Measurements from ENCODE around the gene TFPI.

The TFPI gene

GRCh38 chr2:187554011-187554703 lies at the start of gene TFPI:
Gene TFPI, minus strand, starts transcription at chr2:187554435. Its CDS starts 50,667 bp downstream, at chr2:187503768.
- no peak for TF ChIP-seq ZBTB7A (IDR thresholded peaks at IDR 0.05; ENCODE audit: low read depth)
- no peak for TF ChIP-seq EGR1 (IDR thresholded peaks at IDR 0.05)
- no peak for TF ChIP-seq USF1 (IDR thresholded peaks at IDR 0.05)
- TF ChIP-seq FOXM1 (IDR thresholded peaks at IDR 0.05; ENCODE audit: borderline replicate concordance, low read depth): no peak
- TF ChIP-seq CEBPB (IDR thresholded peaks at IDR 0.05): no peak
- no peak for TF ChIP-seq REST (IDR thresholded peaks at IDR 0.05; ENCODE audit: low read depth)
- TF ChIP-seq TCF12 (IDR thresholded peaks at IDR 0.05; ENCODE audit: low read depth): no peak
- no peak for TF ChIP-seq CREB1 (IDR thresholded peaks at IDR 0.05; ENCODE audit: low read depth)
- TF ChIP-seq EP300 (IDR thresholded peaks at IDR 0.05; ENCODE audit: borderline replicate concordance): no peak
- TF ChIP-seq MAX (IDR thresholded peaks at IDR 0.05): no peak

GRCh38 chr2:187594801-187595200 lies 40.6 kb upstream of the TFPI start:
- TF ChIP-seq FOXM1 (IDR thresholded peaks at IDR 0.05; ENCODE audit: borderline replicate concordance, low read depth) (no peak), RAD21 (IDR thresholded peaks at IDR 0.05; ENCODE audit: low read depth) (peak; percentile 19; the same call in 1 of the 2 replicates)

GRCh38 chr2:187593697-187594096 lies 39.5 kb upstream of the TFPI start:
- TF ChIP-seq EP300 (IDR thresholded peaks at IDR 0.05; ENCODE audit: borderline replicate concordance) (no peak), TEAD4 (IDR thresholded peaks at IDR 0.05) (no peak), NFIC (IDR thresholded peaks at IDR 0.05) (no peak), REST (IDR thresholded peaks at IDR 0.05; ENCODE audit: low read depth) (no peak), TCF12 (IDR thresholded peaks at IDR 0.05; ENCODE audit: low read depth) (no peak), EGR1 (IDR thresholded peaks at IDR 0.05) (no peak), RAD21 (IDR thresholded peaks at IDR 0.05; ENCODE audit: low read depth) (no peak), USF1 (IDR thresholded peaks at IDR 0.05) (no peak), TAF1 (IDR thresholded peaks at IDR 0.05; ENCODE audit: low read depth) (no peak)

- TF ChIP-seq EGR1 (IDR thresholded peaks at IDR 0.05): no peak
- TF ChIP-seq YY1 (IDR thresholded peaks at IDR 0.05; ENCODE audit: low read depth): no peak
- TF ChIP-seq TAF1 (IDR thresholded peaks at IDR 0.05; ENCODE audit: low read depth): no peak
- TF ChIP-seq CEBPB (IDR thresholded peaks at IDR 0.05): no peak
- no peak for TF ChIP-seq CREB1 (IDR thresholded peaks at IDR 0.05; ENCODE audit: low read depth)
- no peak for TF ChIP-seq FOXM1 (IDR thresholded peaks at IDR 0.05; ENCODE audit: borderline replicate concordance, low read depth)
- no peak for TF ChIP-seq EP300 (IDR thresholded peaks at IDR 0.05; ENCODE audit: borderline replicate concordance)
- TF ChIP-seq REST (IDR thresholded peaks at IDR 0.05; ENCODE audit: low read depth): no peak
- no peak for TF ChIP-seq NFIC (IDR thresholded peaks at IDR 0.05)
- no peak for TF ChIP-seq ZBTB7A (IDR thresholded peaks at IDR 0.05; ENCODE audit: low read depth)
- no peak for TF ChIP-seq TCF12 (IDR thresholded peaks at IDR 0.05; ENCODE audit: low read depth)
- TF ChIP-seq USF1 (IDR thresholded peaks at IDR 0.05): no peak
- no peak for TF ChIP-seq MAX (IDR thresholded peaks at IDR 0.05)
- no peak for TF ChIP-seq RAD21 (IDR thresholded peaks at IDR 0.05; ENCODE audit: low read depth)
- no peak for TF ChIP-seq TEAD4 (IDR thresholded peaks at IDR 0.05)
These were observed 38.9 kb upstream of the TFPI start for GRCh38 chr2:187593098-187593497.
